Loucy (cell line): Measurements from ENCODE around the gene RACGAP1.
A peak's percentile ranks its signal among the peaks of the same experiment; 100 is the strongest.

ENCODE experiments used
- H2AFZ ChIP-seq: fragments of 200-600 bp; sonication (generic); 2 replicates; pipeline ENCODE4 v1.6.0; 2016; ENCODE audit warnings: antibody characterized with exemption, mild to moderate bottlenecking, low read length, moderate library complexity
- H3F3A ChIP-seq: fragments of 200-600 bp; 2 replicates; pipeline ENCODE4 v1.6.0; 2016; ENCODE audit warnings: antibody characterized with exemption, low read depth, mild to moderate bottlenecking
- H3K27me3 ChIP-seq: fragments of 200-600 bp; sonication (generic); 2 replicates; pipeline ENCODE4 v1.6.1; 2014; ENCODE audit warnings: low read length, mild to moderate bottlenecking; ENCODE audit not compliant: insufficient read depth, poor library complexity, severe bottlenecking
- H3K36me3 ChIP-seq: fragments of 200-600 bp; sonication (generic); 2 replicates; pipeline ENCODE4 v1.6.1; 2016; ENCODE audit warnings: low read length; ENCODE audit not compliant: insufficient read depth
- H3K4me1 ChIP-seq: fragments of 200-600 bp; sonication (generic); 2 replicates; pipeline ENCODE4 v1.5.1; 2014; ENCODE audit warnings: low read length, mild to moderate bottlenecking; ENCODE audit not compliant: insufficient read depth, poor library complexity, severe bottlenecking
- H3K4me2 ChIP-seq: fragments of 200-600 bp; sonication (generic); 2 replicates; pipeline ENCODE4 v1.6.0; 2014; ENCODE audit warnings: antibody characterized with exemption, low read length, low read depth, mild to moderate bottlenecking; ENCODE audit not compliant: poor library complexity, severe bottlenecking
- H3K4me3 ChIP-seq: fragments of 200-600 bp; sonication (generic); 2 replicates; pipeline ENCODE4 v1.5.1; 2014; ENCODE audit warnings: low read length, mild to moderate bottlenecking, mixed read lengths; ENCODE audit not compliant: poor library complexity, severe bottlenecking
- H3K79me2 ChIP-seq: fragments of 200-600 bp; sonication (generic); 2 replicates; pipeline ENCODE4 v1.6.1; 2014; ENCODE audit warnings: low read length; ENCODE audit not compliant: insufficient read depth
- H3K9ac ChIP-seq: fragments of 200-600 bp; sonication (generic); 2 replicates; pipeline ENCODE4 v1.6.0; 2014; ENCODE audit warnings: mild to moderate bottlenecking, low read depth, low read length, moderate library complexity; ENCODE audit not compliant: poor library complexity, severe bottlenecking
- H3K9me2 ChIP-seq: fragments of 200-600 bp; sonication (generic); replicated peaks from 2 replicates; pipeline ENCODE4 v1.6.1; 2016; ENCODE audit warnings: low read depth, low read length, mixed read lengths
- H3K9me3 ChIP-seq: fragments of 200-600 bp; sonication (generic); 2 replicates; pipeline ENCODE4 v1.6.1; 2014; ENCODE audit warnings: mild to moderate bottlenecking, antibody characterized with exemption, low read length, low read depth; ENCODE audit not compliant: insufficient read depth
- H4K20me1 ChIP-seq: fragments of 200-600 bp; sonication (generic); 2 replicates; pipeline ENCODE4 v1.6.0; 2014; ENCODE audit warnings: antibody characterized with exemption, low read length, mild to moderate bottlenecking; ENCODE audit not compliant: insufficient read depth, poor library complexity, severe bottlenecking
- CTCF ChIP-seq: fragments of 200-600 bp; sonication (generic); conservative IDR thresholded peaks from 2 replicates; pipeline ENCODE4 v1.5.1; 2014; ENCODE audit warnings: mild to moderate bottlenecking, antibody characterized with exemption, low read length
- EZH2phosphoT487 ChIP-seq: fragments of 200-600 bp; IDR thresholded peaks from 2 replicates; pipeline ENCODE4 v1.6.1; 2018; ENCODE audit warnings: antibody characterized with exemption, mild to moderate bottlenecking, moderate library complexity, borderline replicate concordance

RACGAP1 gene

GRCh38 chr12:50060120-50060468, 34.8 kb upstream of the RACGAP1 start:
- Histone ChIP-seq H3K4me2 (peak overlapping the region; percentile 87), H3F3A (no peaks in the 10 kb centered on the region), H3K27me3 (no peaks in the 10 kb centered on the region), H2AFZ (peak overlapping the region; percentile 19; the same call in 1 of the 2 replicates), H3K9me2 (no peaks in the 10 kb centered on the region), H3K79me2 (no peaks in the 10 kb centered on the region), H3K9ac (peak overlapping the region; percentile 47), H3K9me3 (no peaks in the 10 kb centered on the region), H3K36me3 (no peaks in the 10 kb centered on the region), H3K4me1 (peaks cover 68% of the 10 kb centered on the region), H3K4me3 (peak overlapping the region; percentile 72), H4K20me1 (no peaks in the 10 kb centered on the region)
- no peak for TF ChIP-seq CTCF
- TF ChIP-seq EZH2phosphoT487: no peak

GRCh38 chr12:50059440-50060119, 34.3 kb upstream of the RACGAP1 start:
- TF ChIP-seq CTCF (no peak), EZH2phosphoT487 (no peak)
- H2AFZ ChIP-seq: peak overlapping the region; percentile 19; the same call in 1 of the 2 replicates
- H3K9me2 ChIP-seq: no peaks in the 10 kb centered on the region
- H3K36me3 ChIP-seq: no peaks in the 10 kb centered on the region
- peaks cover 68% of the 10 kb centered on the region for H3K4me1 ChIP-seq
- peak overlapping the region; percentile 72 for H3K4me3 ChIP-seq
- no peaks in the 10 kb centered on the region for H4K20me1 ChIP-seq
- H3F3A ChIP-seq: no peaks in the 10 kb centered on the region
- peak overlapping the region; percentile 87 for H3K4me2 ChIP-seq
- H3K79me2 ChIP-seq: no peaks in the 10 kb centered on the region
- H3K27me3 ChIP-seq: no peaks in the 10 kb centered on the region
- H3K9ac ChIP-seq: peak overlapping the region; percentile 29
- no peaks in the 10 kb centered on the region for H3K9me3 ChIP-seq

- Histone ChIP-seq H3K27me3 (no peaks in the 10 kb centered on the region), H2AFZ (no peak overlapping the region), H4K20me1 (no peaks in the 10 kb centered on the region), H3K4me3 (peak overlapping the region; percentile 72), H3K36me3 (no peaks in the 10 kb centered on the region), H3K9me3 (no peaks in the 10 kb centered on the region), H3K9ac (peak overlapping the region; percentile 29), H3K4me1 (peaks cover 68% of the 10 kb centered on the region), H3F3A (no peaks in the 10 kb centered on the region), H3K9me2 (no peaks in the 10 kb centered on the region), H3K79me2 (no peaks in the 10 kb centered on the region), H3K4me2 (peak overlapping the region; percentile 87)
- no peak for TF ChIP-seq EZH2phosphoT487
- no peak for TF ChIP-seq CTCF
Observed at GRCh38 chr12:50058743-50059312, 33.5 kb upstream of the RACGAP1 start.
